Endothelial cell (in vitro differentiated cells): Measurements from ENCODE around the gene PAWR. TPM values are rescaled to one million over a fixed set of nuclear protein-coding genes. Genes with fewer than 3 reads are reported as not detected.
"Not testable (repeated sequence)": the region's sequence is repeated elsewhere in the genome, so short reads cannot be mapped to it uniquely, and the experiment has no call there.

Source experiments
- DNase-seq: peaks from one replicate; pipeline ENCODE4 v3.0.0; 2021; ENCODE audit warnings: low spot score
- H3K27ac Mint-ChIP-seq: one replicate; pipeline ENCODE4 v1.8.0; 2021; ENCODE audit warnings: mixed read lengths, inconsistent platforms; ENCODE audit not compliant: unreplicated experiment
- H3K27me3 Mint-ChIP-seq: one replicate; pipeline ENCODE4 v1.8.0; 2021; ENCODE audit warnings: mild to moderate bottlenecking, moderate library complexity, mixed read lengths, inconsistent platforms; ENCODE audit not compliant: unreplicated experiment
- H3K36me3 Mint-ChIP-seq: one replicate; pipeline ENCODE4 v1.8.0; 2021; ENCODE audit warnings: mild to moderate bottlenecking, low read depth, mixed read lengths, inconsistent platforms; ENCODE audit not compliant: unreplicated experiment
- H3K4me1 Mint-ChIP-seq: one replicate; pipeline ENCODE4 v1.8.0; 2021; ENCODE audit warnings: mild to moderate bottlenecking, mixed read lengths, inconsistent platforms; ENCODE audit not compliant: unreplicated experiment
- H3K4me3 Mint-ChIP-seq: one replicate; pipeline ENCODE4 v1.8.0; 2021; ENCODE audit warnings: mild to moderate bottlenecking, mixed read lengths, inconsistent platforms; ENCODE audit not compliant: unreplicated experiment
- H3K9me3 Mint-ChIP-seq: one replicate; pipeline ENCODE4 v1.8.0; 2021; ENCODE audit warnings: mixed read lengths, inconsistent platforms; ENCODE audit not compliant: unreplicated experiment
- total RNA-seq: library from RNA; stranded (reverse); fragmentation: NEBNext Ultra II Directional; extraction: Animal tissue kit (Norgen Biotek cat#: 25700); gene quantifications from one replicate; pipeline ENCODE4 v1.2.1, GENCODE V29; 2021; ENCODE audit not compliant: unreplicated experiment
- TF ChIP-seq, protein P1 (sequence below): fragments of 200-600 bp; sonication (generic); IDR thresholded peaks from one replicate; pipeline ENCODE4 v1.5.0; 2021; ENCODE audit warnings: antibody characterized with exemption; ENCODE audit not compliant: unreplicated experiment

The PAWR gene
- total RNA-seq, 1 donor from 2014 or later, result 92.3 TPM

- Mint-ChIP-seq H3K4me3 (peak overlapping the region; percentile 93), H3K4me1 (peaks cover 21% of the 10 kb centered on the region), H3K27me3 (peaks cover 9% of the 10 kb centered on the region), H3K36me3 (peaks cover 8% of the 10 kb centered on the region), H3K27ac (peak overlapping the region; percentile 42), H3K9me3 (no peaks in the 10 kb centered on the region)
- TF ChIP-seq, protein P1, sequence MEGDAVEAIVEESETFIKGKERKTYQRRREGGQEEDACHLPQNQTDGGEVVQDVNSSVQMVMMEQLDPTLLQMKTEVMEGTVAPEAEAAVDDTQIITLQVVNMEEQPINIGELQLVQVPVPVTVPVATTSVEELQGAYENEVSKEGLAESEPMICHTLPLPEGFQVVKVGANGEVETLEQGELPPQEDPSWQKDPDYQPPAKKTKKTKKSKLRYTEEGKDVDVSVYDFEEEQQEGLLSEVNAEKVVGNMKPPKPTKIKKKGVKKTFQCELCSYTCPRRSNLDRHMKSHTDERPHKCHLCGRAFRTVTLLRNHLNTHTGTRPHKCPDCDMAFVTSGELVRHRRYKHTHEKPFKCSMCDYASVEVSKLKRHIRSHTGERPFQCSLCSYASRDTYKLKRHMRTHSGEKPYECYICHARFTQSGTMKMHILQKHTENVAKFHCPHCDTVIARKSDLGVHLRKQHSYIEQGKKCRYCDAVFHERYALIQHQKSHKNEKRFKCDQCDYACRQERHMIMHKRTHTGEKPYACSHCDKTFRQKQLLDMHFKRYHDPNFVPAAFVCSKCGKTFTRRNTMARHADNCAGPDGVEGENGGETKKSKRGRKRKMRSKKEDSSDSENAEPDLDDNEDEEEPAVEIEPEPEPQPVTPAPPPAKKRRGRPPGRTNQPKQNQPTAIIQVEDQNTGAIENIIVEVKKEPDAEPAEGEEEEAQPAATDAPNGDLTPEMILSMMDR, result no peak
- DNase-seq, result no peak
These were observed 3.0 kb downstream of the PAWR start for GRCh38 chr12:79687711-79688260.

GRCh38 chr12:79686171-79686570 is 4.6 kb downstream of the PAWR start:
- DNase-seq, result no peak
- peaks cover 12% of the 10 kb centered on the region for H3K4me1 Mint-ChIP-seq
- peaks cover 5% of the 10 kb centered on the region for H3K36me3 Mint-ChIP-seq
- no peaks in the 10 kb centered on the region for H3K9me3 Mint-ChIP-seq
- H3K4me3 Mint-ChIP-seq, result no peak overlapping the region
- TF ChIP-seq, protein P1, result no peak
- no peak overlapping the region for H3K27ac Mint-ChIP-seq
- peaks cover 4% of the 10 kb centered on the region for H3K27me3 Mint-ChIP-seq

GRCh38 chr12:79685068-79685467 is 5.7 kb downstream of the PAWR start:
- no peak for DNase-seq
- H3K9me3 Mint-ChIP-seq, result no peaks in the 10 kb centered on the region
- H3K4me3 Mint-ChIP-seq, result no peak overlapping the region
- peaks cover 4% of the 10 kb centered on the region for H3K27me3 Mint-ChIP-seq
- H3K4me1 Mint-ChIP-seq, result peaks cover 15% of the 10 kb centered on the region
- no peak overlapping the region for H3K27ac Mint-ChIP-seq
- H3K36me3 Mint-ChIP-seq, result peaks cover 5% of the 10 kb centered on the region
- TF ChIP-seq, protein P1, result no peak

- H3K9me3 Mint-ChIP-seq, H3K27ac Mint-ChIP-seq, H3K4me3 Mint-ChIP-seq, DNase-seq, H3K36me3 Mint-ChIP-seq, H3K27me3 Mint-ChIP-seq: not testable (repeated sequence)
- peaks cover 15% of the 10 kb centered on the region for H3K4me1 Mint-ChIP-seq
These were observed 6.4 kb downstream of the PAWR start for GRCh38 chr12:79684338-79684737.

- H3K9me3 Mint-ChIP-seq, result no peaks in the 10 kb centered on the region
- H3K36me3 Mint-ChIP-seq, result no peaks in the 10 kb centered on the region
- H3K4me3 Mint-ChIP-seq, result no peak overlapping the region
- H3K27me3 Mint-ChIP-seq, result no peaks in the 10 kb centered on the region
- DNase-seq, result no peak
- H3K4me1 Mint-ChIP-seq, result peaks cover 21% of the 10 kb centered on the region
- H3K27ac Mint-ChIP-seq, result no peak overlapping the region
- TF ChIP-seq, protein P1, result no peak
These were observed 8.2 kb downstream of the PAWR start for GRCh38 chr12:79682593-79682992.
